Calu3 (cell line): ENCODE results near the gene IL9. TPM values are rescaled to one million over a fixed set of nuclear protein-coding genes. Genes with fewer than 3 reads are reported as not detected.

Experiments used
- BruUV-seq: library from RNA; stranded (reverse); fragments of 400-500 nt; replicated peaks from 2 replicates; lab custom pipeline; 2021; lab: Mats Ljungman, UMichigan
- CTCF ChIA-PET: fragments of 300-600 bp; sonication (Branson Sonifier 250); formaldehyde crosslinking; loops from one replicate; lab custom pipeline; 2022; ENCODE audit warnings: antibody characterized with exemption; lab: Charles Lee
- DNase-seq: peaks from one replicate; pipeline ENCODE4 v3.0.0; 2022
- H3K27ac Mint-ChIP-seq: one replicate; pipeline ENCODE4 v1.8.0; 2022; ENCODE audit warnings: mixed read lengths; ENCODE audit not compliant: unreplicated experiment
- H3K27me3 Mint-ChIP-seq: one replicate; pipeline ENCODE4 v1.8.0; 2022; ENCODE audit warnings: mixed read lengths; ENCODE audit not compliant: unreplicated experiment
- H3K36me3 Mint-ChIP-seq: one replicate; pipeline ENCODE4 v1.8.0; 2022; ENCODE audit warnings: mild to moderate bottlenecking, moderate library complexity, mixed read lengths; ENCODE audit not compliant: insufficient read depth, unreplicated experiment
- H3K4me1 Mint-ChIP-seq: one replicate; pipeline ENCODE4 v1.8.0; 2022; ENCODE audit warnings: mild to moderate bottlenecking, low read depth, mixed read lengths; ENCODE audit not compliant: unreplicated experiment
- H3K4me3 Mint-ChIP-seq: one replicate; pipeline ENCODE4 v1.8.0; 2022; ENCODE audit warnings: mild to moderate bottlenecking, low read depth, moderate library complexity, mixed read lengths; ENCODE audit not compliant: unreplicated experiment
- H3K9me3 Mint-ChIP-seq: one replicate; pipeline ENCODE4 v1.8.0; 2022; ENCODE audit warnings: low read depth, mixed read lengths; ENCODE audit not compliant: unreplicated experiment
- intact Hi-C: fragments of 100-400 bp; cut with micrococcal nuclease; formaldehyde crosslinking; loops from one replicate; pipeline ENCODE4 v1.10.0; 2022; ENCODE audit not compliant: unreplicated experiment
- total RNA-seq: library from RNA; stranded (reverse); gene quantifications from 2 replicates; pipeline ENCODE4 v1.2.3, GENCODE V29; 2022
- TF ChIP-seq, protein P1 (sequence below): fragments of 200-600 bp; IDR thresholded peaks from one replicate; pipeline ENCODE4 v1.8.0; 2022; ENCODE audit warnings: antibody characterized with exemption; ENCODE audit not compliant: unreplicated experiment

The IL9 gene
- total RNA-seq, 1 experiment from 2014 or later, result not detected

DNA sequence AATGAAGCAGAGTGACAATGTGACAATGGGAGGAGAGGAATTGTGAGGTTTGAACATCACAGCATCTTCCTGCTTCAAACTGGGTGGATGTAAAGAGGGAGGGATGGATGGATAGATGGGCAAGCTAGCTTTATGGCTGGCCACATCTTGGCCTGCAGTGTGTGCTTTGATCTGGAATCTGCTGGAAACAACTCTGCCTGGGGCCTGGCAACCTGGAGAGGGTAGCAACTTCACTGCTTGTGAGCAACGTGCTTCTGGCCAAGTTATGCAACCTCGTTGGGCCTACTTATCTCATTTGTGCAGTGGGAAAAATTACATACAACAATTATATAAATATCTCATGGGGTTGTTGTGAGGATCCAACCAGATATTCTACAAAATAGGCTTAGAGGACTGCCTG is 5.3 kb downstream of the IL9 start:
- CTCF ChIA-PET, result interaction anchor here (0.8 kb wide), 1 partner anchor 282 kb away, joined by 3 read pairs; no protein-coding TSS in a partner anchor
- Mint-ChIP-seq H3K4me3 (no peak overlapping the region), H3K4me1 (peaks cover 12% of the 10 kb centered on the region), H3K36me3 (no peaks in the 10 kb centered on the region), H3K9me3 (no peaks in the 10 kb centered on the region), H3K27me3 (peaks cover 9% of the 10 kb centered on the region), H3K27ac (no peak overlapping the region)
- intact Hi-C loops, result no loop called here
- DNase-seq, result no peak
- TF ChIP-seq, protein P1, sequence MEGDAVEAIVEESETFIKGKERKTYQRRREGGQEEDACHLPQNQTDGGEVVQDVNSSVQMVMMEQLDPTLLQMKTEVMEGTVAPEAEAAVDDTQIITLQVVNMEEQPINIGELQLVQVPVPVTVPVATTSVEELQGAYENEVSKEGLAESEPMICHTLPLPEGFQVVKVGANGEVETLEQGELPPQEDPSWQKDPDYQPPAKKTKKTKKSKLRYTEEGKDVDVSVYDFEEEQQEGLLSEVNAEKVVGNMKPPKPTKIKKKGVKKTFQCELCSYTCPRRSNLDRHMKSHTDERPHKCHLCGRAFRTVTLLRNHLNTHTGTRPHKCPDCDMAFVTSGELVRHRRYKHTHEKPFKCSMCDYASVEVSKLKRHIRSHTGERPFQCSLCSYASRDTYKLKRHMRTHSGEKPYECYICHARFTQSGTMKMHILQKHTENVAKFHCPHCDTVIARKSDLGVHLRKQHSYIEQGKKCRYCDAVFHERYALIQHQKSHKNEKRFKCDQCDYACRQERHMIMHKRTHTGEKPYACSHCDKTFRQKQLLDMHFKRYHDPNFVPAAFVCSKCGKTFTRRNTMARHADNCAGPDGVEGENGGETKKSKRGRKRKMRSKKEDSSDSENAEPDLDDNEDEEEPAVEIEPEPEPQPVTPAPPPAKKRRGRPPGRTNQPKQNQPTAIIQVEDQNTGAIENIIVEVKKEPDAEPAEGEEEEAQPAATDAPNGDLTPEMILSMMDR, result no peak
- BruUV-seq, result no TSS peak

DNA sequence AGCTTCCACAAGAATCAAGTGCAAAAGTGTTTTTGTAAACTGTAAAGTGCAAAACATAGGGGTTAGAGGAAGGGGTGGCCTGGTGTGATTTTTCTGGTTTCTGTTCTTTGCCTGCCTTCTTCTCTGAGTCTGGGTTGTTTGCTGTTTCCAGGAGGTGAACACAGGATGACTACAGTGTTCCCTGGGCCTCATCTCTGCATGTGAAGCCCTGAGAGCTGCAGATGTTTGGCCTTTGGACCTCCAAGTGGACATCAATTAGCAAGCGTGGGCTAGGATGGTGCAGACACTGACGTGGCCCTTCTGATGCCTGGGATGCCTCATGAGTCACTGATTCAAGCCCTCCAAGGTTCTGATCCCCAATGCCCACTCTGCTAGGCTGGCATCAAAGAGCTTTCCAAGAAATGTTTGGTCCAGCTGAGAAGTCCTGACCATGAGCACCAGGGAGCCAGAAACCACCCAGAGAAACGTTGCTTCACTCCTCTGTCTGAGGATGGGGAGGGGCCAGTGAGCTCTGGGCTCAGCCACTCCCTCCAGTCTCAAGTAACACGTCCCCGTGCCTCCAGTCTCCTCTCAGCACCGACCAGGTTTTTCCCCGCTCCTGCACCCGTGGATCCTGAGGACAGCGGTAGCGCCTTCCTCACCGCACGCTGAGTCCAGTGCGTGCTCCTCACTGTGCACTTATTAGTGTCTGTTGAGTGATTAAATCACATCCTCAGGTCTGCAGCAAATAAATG is 7.6 kb downstream of the IL9 start:
- Mint-ChIP-seq H3K27ac (no peak overlapping the region), H3K36me3 (no peaks in the 10 kb centered on the region), H3K27me3 (peaks cover 32% of the 10 kb centered on the region), H3K4me1 (peaks cover 12% of the 10 kb centered on the region), H3K9me3 (no peaks in the 10 kb centered on the region), H3K4me3 (no peak overlapping the region)
- BruUV-seq, result no TSS peak
- intact Hi-C loops, result loop anchor here (1.0 to 5.0 kb wide), 7 partner anchors 57 to 884 kb away; no protein-coding TSS in a partner anchor
- CTCF ChIA-PET, result interaction anchor here (0.9 kb wide), 1 partner anchor 255 kb away, joined by 6 read pairs; no protein-coding TSS in a partner anchor
- TF ChIP-seq, protein P1, result no peak
- DNase-seq, result peak; percentile 27

DNA sequence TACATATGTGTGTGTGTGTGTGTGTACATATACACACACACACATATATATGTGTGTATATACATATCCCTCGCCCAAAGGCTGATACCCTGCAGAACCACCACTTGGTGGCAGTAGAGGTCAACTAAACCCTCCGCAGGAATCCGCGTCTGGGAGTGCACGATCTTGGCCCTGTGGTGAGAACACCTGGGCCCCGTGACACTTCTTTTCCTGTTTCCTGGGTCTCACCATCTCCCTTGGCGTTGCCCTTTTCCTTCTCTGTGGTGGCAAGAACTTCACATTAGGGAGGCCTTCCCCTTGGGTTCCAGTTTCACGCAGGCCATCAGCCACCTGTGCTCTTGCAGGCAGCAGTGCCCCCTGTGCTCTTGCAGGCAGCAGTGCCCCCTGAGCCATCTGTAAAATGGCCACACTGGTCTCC is 8.2 kb downstream of the IL9 start:
- Mint-ChIP-seq H3K36me3 (no peaks in the 10 kb centered on the region), H3K4me3 (no peak overlapping the region), H3K27ac (no peak overlapping the region), H3K4me1 (peaks cover 12% of the 10 kb centered on the region), H3K27me3 (peaks cover 38% of the 10 kb centered on the region), H3K9me3 (no peaks in the 10 kb centered on the region)
- intact Hi-C loops, result loop anchor here (1.0 to 5.0 kb wide), 7 partner anchors 57 to 885 kb away; no protein-coding TSS in a partner anchor
- TF ChIP-seq, protein P1, result peak; percentile 88
- BruUV-seq, result no TSS peak
- DNase-seq, result peak; percentile 88
- CTCF ChIA-PET, result interaction anchor here (0.9 kb wide), 1 partner anchor 255 kb away, joined by 6 read pairs; no protein-coding TSS in a partner anchor

DNA sequence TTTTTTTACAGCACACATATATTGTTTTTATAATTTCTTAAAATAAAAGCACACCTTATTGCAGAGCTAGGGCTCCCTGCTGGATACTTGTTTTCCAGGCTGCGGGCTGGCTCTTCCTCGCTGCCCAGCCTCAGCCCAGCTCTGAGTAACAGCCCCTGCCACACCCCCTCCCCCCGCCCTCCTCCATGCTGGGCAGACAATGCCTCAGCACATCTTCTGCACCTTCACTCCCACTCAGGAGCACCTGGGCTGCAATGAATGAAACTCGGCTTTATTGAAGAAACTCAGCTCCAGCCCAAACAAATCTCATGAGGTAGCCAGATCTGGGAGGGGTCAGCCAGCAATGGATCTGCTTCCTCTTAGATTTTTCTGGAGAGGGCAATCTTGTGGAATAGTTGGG is 9.5 kb downstream of the IL9 start:
- Mint-ChIP-seq H3K4me1 (peaks cover 12% of the 10 kb centered on the region), H3K27ac (no peak overlapping the region), H3K27me3 (peaks cover 51% of the 10 kb centered on the region), H3K9me3 (no peaks in the 10 kb centered on the region), H3K4me3 (no peak overlapping the region), H3K36me3 (no peaks in the 10 kb centered on the region)
- DNase-seq, result no peak
- TF ChIP-seq, protein P1, result no peak
- intact Hi-C loops, result loop anchor here (2.0 to 5.0 kb wide), 2 partner anchors 59 to 886 kb away; no protein-coding TSS in a partner anchor
- CTCF ChIA-PET, result interaction anchor here (0.6 to 0.7 kb wide), 4 partner anchors 16 to 319 kb away, joined by 3 to 5 read pairs (median 4); partner anchors contain the start of gene CXCL14
- BruUV-seq, result no TSS peak
